Activated CD8-positive, alpha-beta T cell treated with anti-CD3 and anti-CD28 coated beads for 36 hours (primary cell): ENCODE data around the gene FKBP1B. TPM values are rescaled to one million over a fixed set of nuclear protein-coding genes. Genes with fewer than 3 reads are reported as not detected.

Source experiments
- ATAC-seq: fragments of 200-7000 bp; cut with Tn5 transposase; one replicate; pipeline ENCODE4 v1.10.0; 2021; ENCODE audit warnings: mild to moderate bottlenecking, moderate library complexity
- CTCF ChIA-PET: fragments of 350-600 bp; sonication (Branson Sonifier 250); formaldehyde crosslinking; loops from one replicate; lab custom pipeline; 2021; ENCODE audit warnings: antibody characterized with exemption; lab: Charles Lee
- POLR2A ChIA-PET: fragments of 350-600 bp; sonication (Branson Sonifier 250); formaldehyde crosslinking; loops from one replicate; lab custom pipeline; 2021; ENCODE audit warnings: antibody characterized with exemption; lab: Charles Lee
- DNase-seq: peaks from one replicate; pipeline ENCODE4 v3.0.0-alpha.2; 2020
- H3K27ac Mint-ChIP-seq: one replicate; pipeline ENCODE4 v1.8.0; 2021; ENCODE audit warnings: mild to moderate bottlenecking, mixed read lengths
- H3K27me3 Mint-ChIP-seq: one replicate; pipeline ENCODE4 v1.8.0; 2021; ENCODE audit warnings: mixed read lengths
- H3K36me3 Mint-ChIP-seq: one replicate; pipeline ENCODE4 v1.8.0; 2021; ENCODE audit warnings: low read depth, mixed read lengths
- H3K4me1 Mint-ChIP-seq: one replicate; pipeline ENCODE4 v1.8.0; 2021; ENCODE audit warnings: low read depth, mixed read lengths
- H3K4me3 Mint-ChIP-seq: one replicate; pipeline ENCODE4 v1.8.0; 2021; ENCODE audit warnings: mild to moderate bottlenecking, moderate library complexity, mixed read lengths
- H3K9me3 Mint-ChIP-seq: one replicate; pipeline ENCODE4 v1.8.0; 2021; ENCODE audit warnings: mixed read lengths
- CTCF ChIP-seq: fragments of 200-600 bp; IDR thresholded peaks from one replicate; pipeline ENCODE4 v1.8.0; 2022; ENCODE audit warnings: antibody characterized with exemption, mild to moderate bottlenecking
- intact Hi-C: fragments of 100-400 bp; cut with micrococcal nuclease; formaldehyde crosslinking; loops from one replicate; pipeline ENCODE4 v1.10.0; 2022
- total RNA-seq, 2 experiments: library from RNA; stranded (reverse); gene quantifications; one replicate each; pipeline ENCODE4 v1.2.3, GENCODE V29; 2021

The FKBP1B gene
- total RNA-seq, 2 experiments from 2014 or later, result 1.3 to 1.7 TPM

GRCh38 chr2:24046930-24047702 is 2.4 kb upstream of the FKBP1B start, which contains the start of gene WDCP:
TSS of gene WDCP (minus strand) at chr2:24047391. CDS start at chr2:24039494, 7,897 bp downstream.
- Mint-ChIP-seq H3K36me3 (no peaks in the 10 kb centered on the region), H3K9me3 (no peaks in the 10 kb centered on the region), H3K4me3 (peak within 1 kb of the TSS; percentile 96), H3K27me3 (no peaks in the 10 kb centered on the region), H3K27ac (peak within 1 kb of the TSS; percentile 90), H3K4me1 (peaks cover 25% of the 10 kb centered on the region)
- DNase-seq, result peak; percentile 99
- POLR2A ChIA-PET, result interaction anchor here (0.6 to 1.8 kb wide), 13 partner anchors 12 to 228 kb away, joined by 3 to 10 read pairs (median 3); partner anchors contain the start of genes ATAD2B, SF3B6 and UBXN2A
- CTCF ChIA-PET, result interaction anchor here (1.0 to 2.3 kb wide), 5 partner anchors 14 to 222 kb away, joined by 3 to 17 read pairs (median 4); partner anchors contain the start of genes ATAD2B, TP53I3 and UBXN2A
- intact Hi-C loops, result no loop called here
- no peak for TF ChIP-seq CTCF
- ATAC-seq, result peak; percentile 99

GRCh38 chr2:24047703-24048033 is 1.9 kb upstream of the FKBP1B start:
- DNase-seq, result no peak
- Mint-ChIP-seq H3K4me3 (peak overlapping the region; percentile 96), H3K4me1 (peaks cover 25% of the 10 kb centered on the region), H3K36me3 (no peaks in the 10 kb centered on the region), H3K27me3 (peaks cover 1% of the 10 kb centered on the region), H3K27ac (peak overlapping the region; percentile 90), H3K9me3 (no peaks in the 10 kb centered on the region)
- CTCF ChIA-PET, result interaction anchor here (1.0 to 2.3 kb wide), 4 partner anchors 14 to 223 kb away, joined by 3 to 17 read pairs (median 4); partner anchors contain the start of genes ATAD2B and TP53I3
- ATAC-seq, result no peak
- no peak for TF ChIP-seq CTCF
- intact Hi-C loops, result no loop called here
- POLR2A ChIA-PET, result interaction anchor here (0.6 to 1.8 kb wide), 10 partner anchors 13 to 121 kb away, joined by 3 to 10 read pairs (median 4); partner anchors contain the start of genes ATAD2B, SF3B6 and UBXN2A

- H3K27me3 Mint-ChIP-seq, result peaks cover 1% of the 10 kb centered on the region
- H3K27ac Mint-ChIP-seq, result no peak overlapping the region
- no peak for TF ChIP-seq CTCF
- CTCF ChIA-PET, result interaction anchor here (0.8 to 4.2 kb wide), 3 partner anchors 35 to 226 kb away, joined by 3 to 19 read pairs (median 4); partner anchors contain the start of genes ATAD2B and TP53I3
- intact Hi-C loops, result no loop called here
- POLR2A ChIA-PET, result interaction anchor here (1.5 kb wide), 1 partner anchor 22 kb away, joined by 7 read pairs; no protein-coding TSS in a partner anchor
- peaks cover 20% of the 10 kb centered on the region for H3K4me1 Mint-ChIP-seq
- H3K9me3 Mint-ChIP-seq, result no peaks in the 10 kb centered on the region
- H3K36me3 Mint-ChIP-seq, result no peaks in the 10 kb centered on the region
- peak; percentile 21 for DNase-seq
- H3K4me3 Mint-ChIP-seq, result no peak overlapping the region
- ATAC-seq, result no peak
These were observed 614 bp upstream of the FKBP1B start for GRCh38 chr2:24048769-24049484.

- Mint-ChIP-seq H3K36me3 (no peaks in the 10 kb centered on the region), H3K9me3 (no peaks in the 10 kb centered on the region), H3K27me3 (peaks cover 1% of the 10 kb centered on the region), H3K4me3 (no peak overlapping the region), H3K27ac (no peak overlapping the region), H3K4me1 (peaks cover 16% of the 10 kb centered on the region)
- ChIA-PET POLR2A (interaction anchor here (0.6 to 1.1 kb wide), 4 partner anchors 20 to 33 kb away, joined by 3 read pairs; partner anchors contain the start of gene SF3B6), CTCF (interaction anchor here (2.0 to 4.2 kb wide), 2 partner anchors 10 to 34 kb away, joined by 8 to 19 read pairs; partner anchors contain the start of gene TP53I3)
- DNase-seq (peak; percentile 15), ATAC-seq (no peak)
- no peak for TF ChIP-seq CTCF
- intact Hi-C loops, result no loop called here
These were observed 769 bp downstream of the FKBP1B start for GRCh38 chr2:24050041-24050979.
